ENCODE measurements around the gene GRM7. TPM values are rescaled to one million over a fixed set of nuclear protein-coding genes. Genes with fewer than 3 reads are reported as not detected.

Gene GRM7
- polyA plus RNA-seq, 1 donor from 2014 or later, result 23.8 TPM

DNA sequence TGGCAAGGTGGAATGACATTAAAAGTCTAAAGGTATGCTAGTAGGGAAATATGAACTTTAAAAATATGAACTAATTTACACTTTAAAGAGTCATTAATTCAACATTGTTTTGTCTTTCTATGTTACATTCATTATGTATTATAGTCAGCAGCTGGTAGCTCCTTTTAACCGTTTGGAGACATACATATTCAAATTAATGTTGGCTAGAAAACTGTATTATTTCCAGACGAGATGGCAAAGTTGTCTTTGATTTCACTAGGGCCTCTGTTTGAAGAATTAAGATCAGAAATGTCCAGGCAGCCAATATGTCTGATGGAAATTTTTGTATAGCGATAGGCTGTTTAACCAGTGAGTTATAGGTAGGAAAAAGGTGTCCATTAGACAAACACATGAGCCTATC, 817.6 kb downstream of the GRM7 start:
- Histone ChIP-seq H3K36me3 (ENCODE audit: insufficient read depth, low read length) (no peaks in the 10 kb centered on the region), H3K27ac (ENCODE audit: low read length) (no peak overlapping the region), H3K9me3 (ENCODE audit: low read length) (no peaks in the 10 kb centered on the region)

DNA sequence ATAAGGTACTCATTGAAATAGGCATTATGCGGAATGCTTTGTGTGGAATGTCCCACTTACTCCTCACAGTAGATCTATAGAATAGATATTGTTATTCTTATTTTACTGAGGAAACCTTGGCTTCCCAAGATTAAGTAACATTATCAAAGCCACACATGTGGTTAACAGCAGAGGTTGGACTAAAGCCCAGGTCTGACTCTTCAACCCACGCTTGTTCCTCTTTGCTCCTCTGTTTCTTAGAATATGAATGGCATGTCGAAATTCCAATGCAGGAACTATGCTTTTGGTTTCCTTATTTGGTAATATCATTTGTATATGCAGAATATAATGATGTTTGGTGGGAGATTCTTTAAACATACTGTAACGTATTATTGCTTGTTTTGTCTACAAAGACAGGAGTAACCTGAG, 821.9 kb downstream of the GRM7 start:
- H3K27ac ChIP-seq (ENCODE audit: low read length), result no peak overlapping the region
- no peak overlapping the region for H3K4me3 ChIP-seq (ENCODE audit: low read length)
- H3K9ac ChIP-seq (ENCODE audit: low read length), result no peak overlapping the region
- no peak overlapping the region for H2AFZ ChIP-seq (ENCODE audit: low read depth, low read length)
- no peak overlapping the region for H3K4me2 ChIP-seq (ENCODE audit: low read length)
- H3K79me2 ChIP-seq (replicated peaks; ENCODE audit: insufficient read depth, low read length), result no peaks in the 10 kb centered on the region
- H3F3A ChIP-seq (ENCODE audit: insufficient read depth, low read length, poor library complexity, severe bottlenecking), result no peaks in the 10 kb centered on the region
- H3K27me3 ChIP-seq (ENCODE audit: insufficient read depth, low read depth, low read length), result no peaks in the 10 kb centered on the region
- H3K9me2 ChIP-seq (ENCODE audit: insufficient read depth, low read length), result no peaks in the 10 kb centered on the region
- no peaks in the 10 kb centered on the region for H3K36me3 ChIP-seq (ENCODE audit: insufficient read depth, low read length)
- H3K9me3 ChIP-seq (ENCODE audit: low read length), result no peaks in the 10 kb centered on the region
- no peaks in the 10 kb centered on the region for H4K20me1 ChIP-seq (ENCODE audit: insufficient read depth)
- TF ChIP-seq EZH2 (IDR thresholded peaks at IDR 0.05; ENCODE audit: borderline replicate concordance, insufficient read depth, low read length, poor library complexity, severe bottlenecking), result no peak
- TF ChIP-seq RAD21 (conservative IDR thresholded peaks at IDR 0.05), result no peak
- no peak for TF ChIP-seq REST (IDR thresholded peaks at IDR 0.05; ENCODE audit: borderline replicate concordance)
- TF ChIP-seq SMC3 (conservative IDR thresholded peaks at IDR 0.05; ENCODE audit: poor library complexity), result no peak
- no peak for TF ChIP-seq MXI1 (conservative IDR thresholded peaks at IDR 0.05; ENCODE audit: poor library complexity, severe bottlenecking)
- no peak for TF ChIP-seq POLR2AphosphoS5 (IDR thresholded peaks at IDR 0.05)
- TF ChIP-seq TAF1 (IDR thresholded peaks at IDR 0.05; ENCODE audit: low read depth), result no peak
- TF ChIP-seq EP300 (conservative IDR thresholded peaks at IDR 0.05; ENCODE audit: poor library complexity, severe bottlenecking), result no peak

More for the DNA sequence above, 817.6 kb downstream of the GRM7 start:
- Histone ChIP-seq H3K9me2 (ENCODE audit: insufficient read depth, low read length) (no peaks in the 10 kb centered on the region), H4K20me1 (ENCODE audit: insufficient read depth) (no peaks in the 10 kb centered on the region), H3K9ac (ENCODE audit: low read length) (no peak overlapping the region), H2AFZ (ENCODE audit: low read depth, low read length) (no peak overlapping the region), H3K4me2 (ENCODE audit: low read length) (no peak overlapping the region), H3K79me2 (replicated peaks; ENCODE audit: insufficient read depth, low read length) (no peaks in the 10 kb centered on the region), H3K4me3 (ENCODE audit: low read length) (no peak overlapping the region), H3F3A (ENCODE audit: insufficient read depth, low read length, poor library complexity, severe bottlenecking) (no peaks in the 10 kb centered on the region), H3K27me3 (ENCODE audit: insufficient read depth, low read depth, low read length) (no peaks in the 10 kb centered on the region)
- TF ChIP-seq SMC3 (conservative IDR thresholded peaks at IDR 0.05; ENCODE audit: poor library complexity) (no peak), EP300 (conservative IDR thresholded peaks at IDR 0.05; ENCODE audit: poor library complexity, severe bottlenecking) (no peak), REST (IDR thresholded peaks at IDR 0.05; ENCODE audit: borderline replicate concordance) (no peak), POLR2AphosphoS5 (IDR thresholded peaks at IDR 0.05) (no peak), CTCF (IDR thresholded peaks at IDR 0.05; ENCODE audit: poor library complexity, severe bottlenecking) (no peak), MXI1 (conservative IDR thresholded peaks at IDR 0.05; ENCODE audit: poor library complexity, severe bottlenecking) (no peak), EZH2 (IDR thresholded peaks at IDR 0.05; ENCODE audit: borderline replicate concordance, insufficient read depth, low read length, poor library complexity, severe bottlenecking) (no peak), TAF1 (IDR thresholded peaks at IDR 0.05; ENCODE audit: low read depth) (no peak), RAD21 (conservative IDR thresholded peaks at IDR 0.05) (no peak)
